BLaER1 treated with 17β-estradiol and CSF1 and Interleukin-3, amounts not matched to agents 10 nM and 100 nM (cell line): Measurements from ENCODE around the gene FRAS1.

Experiments used
- H3K27ac ChIP-seq, 11 experiments: shearing (Covaris generic); formaldehyde crosslinking; 2 replicates each; pipeline ENCODE4 v1.8.1; 2022
- H3K27me3 ChIP-seq, 11 experiments: shearing (Covaris generic); formaldehyde crosslinking; 2 replicates each; pipeline ENCODE4 v1.8.1; 2022
- H3K36me3 ChIP-seq, 11 experiments: shearing (Covaris generic); formaldehyde crosslinking; 2 replicates each; pipeline ENCODE4 v1.8.1; 2022
- H3K4me1 ChIP-seq, 10 experiments: shearing (Covaris generic); formaldehyde crosslinking; 2 replicates each; pipeline ENCODE4 v1.8.1; 2022
- H3K4me2 ChIP-seq, 11 experiments: shearing (Covaris generic); formaldehyde crosslinking; 2 replicates each; pipeline ENCODE4 v1.8.1; 2022
- H3K4me3 ChIP-seq, 10 experiments: shearing (Covaris generic); formaldehyde crosslinking; 2 replicates each; pipeline ENCODE4 v1.8.1; 2022
- H3K9ac ChIP-seq, 11 experiments: shearing (Covaris generic); formaldehyde crosslinking; 2 replicates each; pipeline ENCODE4 v1.8.1; 2022
- H3K9me3 ChIP-seq, 11 experiments: shearing (Covaris generic); formaldehyde crosslinking; replicated peaks in 1 of 11; 2 replicates each; pipeline ENCODE4 v1.8.1; 2022
- H4K20me1 ChIP-seq, 11 experiments: shearing (Covaris generic); formaldehyde crosslinking; 2 replicates each; pipeline ENCODE4 v1.8.1; 2022
- Cebpa-rat ChIP-seq, 11 experiments: shearing (Covaris generic); IDR thresholded peaks; 2 replicates each; pipeline ENCODE4 v1.8.1; 2022

Gene FRAS1

GRCh38 chr4:78150543-78150864, 93.4 kb downstream of the FRAS1 start:
- no peaks in the 10 kb centered on the region for H4K20me1 ChIP-seq
- no peaks in the 10 kb centered on the region for H3K36me3 ChIP-seq
- no peaks in the 10 kb centered on the region for H3K9me3 ChIP-seq
- no peak for TF ChIP-seq Cebpa-rat (IDR thresholded peaks at IDR 0.05)
- no peak overlapping the region for H3K9ac ChIP-seq
- H3K27me3 ChIP-seq = no peaks in the 10 kb centered on the region
- H3K4me3 ChIP-seq = no peak overlapping the region
- H3K27ac ChIP-seq = no peak overlapping the region
- peaks cover 0 to 2% (median 0%) of the 10 kb centered on the region in 10 experiments; a peak in 6 of 20 replicates for H3K4me1 ChIP-seq
- H3K4me2 ChIP-seq = no peak overlapping the region

DNA sequence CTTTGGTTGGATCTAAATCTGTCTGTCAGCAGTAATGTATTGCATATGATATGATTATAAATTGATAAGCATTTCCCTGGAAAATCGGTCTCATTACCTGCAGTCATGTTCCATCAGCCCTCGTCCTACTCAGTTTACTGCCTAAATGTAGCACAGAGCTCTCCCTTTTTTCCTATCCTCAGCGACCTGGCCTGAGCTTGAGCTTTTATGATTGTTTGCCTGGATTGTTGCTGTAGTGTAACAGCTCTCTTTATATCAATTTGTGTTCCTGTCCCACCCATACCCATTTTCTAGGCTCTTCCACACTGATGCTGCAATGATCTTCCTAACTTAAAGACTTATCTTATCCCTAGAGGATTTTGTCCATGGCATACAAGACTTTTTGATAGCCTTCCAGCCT, 95.7 kb downstream of the FRAS1 start:
- Histone ChIP-seq H3K36me3 (no peaks in the 10 kb centered on the region), H3K27ac (no peak overlapping the region), H3K27me3 (no peaks in the 10 kb centered on the region), H3K4me2 (no peak overlapping the region), H3K4me3 (no peak overlapping the region), H3K4me1 (peaks cover 0 to 10% (median 2%) of the 10 kb centered on the region in 10 experiments; a peak in 8 of 20 replicates), H4K20me1 (no peaks in the 10 kb centered on the region), H3K9ac (no peak overlapping the region), H3K9me3 (no peaks in the 10 kb centered on the region)
- TF ChIP-seq Cebpa-rat (IDR thresholded peaks at IDR 0.05) = no peak

GRCh38 chr4:78154972-78155590, 98.0 kb downstream of the FRAS1 start:
- peak overlapping the region in 3 of 11 experiments; percentile 12 to 40 (median 38); a peak in 1 of 22 replicates for H3K4me2 ChIP-seq
- H3K9ac ChIP-seq = no peak overlapping the region
- no peak overlapping the region for H3K27ac ChIP-seq
- no peaks in the 10 kb centered on the region for H3K9me3 ChIP-seq
- no peaks in the 10 kb centered on the region for H4K20me1 ChIP-seq
- peaks cover 0 to 10% (median 2%) of the 10 kb centered on the region in 10 experiments; a peak in 8 of 20 replicates for H3K4me1 ChIP-seq
- no peak for TF ChIP-seq Cebpa-rat (IDR thresholded peaks at IDR 0.05)
- H3K27me3 ChIP-seq = no peaks in the 10 kb centered on the region
- no peaks in the 10 kb centered on the region for H3K36me3 ChIP-seq
- H3K4me3 ChIP-seq = no peak overlapping the region

DNA sequence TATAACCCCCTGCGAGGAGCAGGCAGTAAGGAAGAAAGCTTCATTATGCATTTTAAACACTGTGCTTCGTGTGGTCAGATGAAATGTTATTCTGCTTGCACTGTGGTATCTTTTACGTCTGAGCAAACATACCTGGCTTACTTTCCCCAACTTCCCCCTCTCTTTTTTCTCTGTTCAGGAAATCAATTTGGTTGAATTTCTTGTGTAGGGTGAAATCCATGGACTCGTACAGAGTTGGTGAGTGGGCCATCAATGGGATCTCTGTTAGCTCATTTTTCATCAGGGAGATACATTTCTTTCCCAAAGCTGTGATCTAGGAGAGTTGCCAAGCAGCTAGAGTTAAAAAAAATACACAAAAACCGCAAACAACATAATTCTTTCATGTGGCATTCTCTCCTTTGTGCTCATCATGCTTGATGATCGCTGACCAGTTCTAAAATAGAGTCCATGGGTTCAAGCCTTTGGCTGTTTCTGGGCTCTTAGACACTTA, 98.5 kb downstream of the FRAS1 start:
- no peak for TF ChIP-seq Cebpa-rat (IDR thresholded peaks at IDR 0.05)
- Histone ChIP-seq H3K9ac (no peak overlapping the region), H3K9me3 (no peaks in the 10 kb centered on the region), H3K27me3 (no peaks in the 10 kb centered on the region), H3K27ac (no peak overlapping the region), H3K4me3 (no peak overlapping the region), H3K4me1 (peaks cover 0 to 10% (median 2%) of the 10 kb centered on the region in 10 experiments; a peak in 8 of 20 replicates), H4K20me1 (no peaks in the 10 kb centered on the region), H3K4me2 (peak overlapping the region in 5 of 11 experiments; percentile 8 to 40 (median 30); a peak in 5 of 22 replicates), H3K36me3 (no peaks in the 10 kb centered on the region)

DNA sequence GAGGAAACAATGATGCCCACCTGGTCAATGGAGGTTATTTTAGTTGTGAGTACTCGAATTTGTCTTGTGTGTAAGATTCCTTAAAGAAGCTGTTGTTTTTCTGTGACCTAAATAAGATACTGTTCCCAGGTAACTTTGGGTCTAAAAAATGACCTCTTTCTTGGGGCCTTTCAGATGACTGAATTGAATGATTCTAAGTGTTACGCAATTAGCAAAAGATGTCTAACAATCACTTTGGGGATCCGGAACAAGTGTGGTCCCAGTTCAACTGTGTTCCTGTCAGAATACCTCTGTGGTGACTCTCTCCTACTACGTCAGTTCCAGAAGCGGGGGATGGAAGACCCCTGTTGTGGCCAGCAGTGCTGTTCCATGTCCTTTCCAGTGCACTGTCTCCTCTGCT, 99.4 kb downstream of the FRAS1 start:
- Histone ChIP-seq H3K4me2 (no peak overlapping the region), H3K9me3 (no peaks in the 10 kb centered on the region), H3K9ac (no peak overlapping the region), H3K4me1 (peaks cover 0 to 10% (median 2%) of the 10 kb centered on the region in 10 experiments; a peak in 8 of 20 replicates), H3K27ac (no peak overlapping the region), H3K27me3 (no peaks in the 10 kb centered on the region), H3K4me3 (no peak overlapping the region), H4K20me1 (no peaks in the 10 kb centered on the region), H3K36me3 (no peaks in the 10 kb centered on the region)
- peak in 7 of 11 experiments; percentile 34 to 75 (median 55); a peak in 9 of 22 replicates for TF ChIP-seq Cebpa-rat (IDR thresholded peaks at IDR 0.05)

- no peak overlapping the region for H3K9ac ChIP-seq
- H3K4me2 ChIP-seq = no peak overlapping the region
- no peak for TF ChIP-seq Cebpa-rat (IDR thresholded peaks at IDR 0.05)
- no peaks in the 10 kb centered on the region for H3K36me3 ChIP-seq
- H3K9me3 ChIP-seq = no peaks in the 10 kb centered on the region
- no peaks in the 10 kb centered on the region for H3K27me3 ChIP-seq
- no peaks in the 10 kb centered on the region for H4K20me1 ChIP-seq
- peaks cover 0 to 8% (median 0%) of the 10 kb centered on the region in 10 experiments; a peak in 7 of 20 replicates for H3K4me1 ChIP-seq
- no peak overlapping the region for H3K27ac ChIP-seq
- no peak overlapping the region for H3K4me3 ChIP-seq
Measured at GRCh38 chr4:78162342-78162741, 105.2 kb downstream of the FRAS1 start.

DNA sequence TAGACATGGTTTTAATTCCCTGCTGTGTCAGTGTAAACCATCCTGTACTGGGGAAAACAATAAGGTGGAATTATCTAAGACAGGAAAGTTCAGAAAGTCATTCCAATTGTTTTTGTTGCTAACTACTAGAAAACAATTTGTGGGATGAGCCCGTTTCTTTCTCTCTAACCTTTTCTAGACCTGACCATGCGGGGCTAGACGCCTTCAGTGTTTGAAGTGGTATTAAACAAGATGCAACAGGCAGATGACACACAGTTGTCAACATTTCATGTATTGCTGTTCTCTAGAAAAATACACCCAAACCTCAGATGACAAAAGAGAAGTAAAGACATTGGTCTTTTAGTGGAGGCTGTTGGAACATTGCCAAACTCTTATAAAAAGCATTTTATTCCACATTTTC, 105.7 kb downstream of the FRAS1 start:
- no peaks in the 10 kb centered on the region for H3K36me3 ChIP-seq
- TF ChIP-seq Cebpa-rat (IDR thresholded peaks at IDR 0.05) = no peak
- no peak overlapping the region for H3K27ac ChIP-seq
- no peak overlapping the region for H3K4me3 ChIP-seq
- no peaks in the 10 kb centered on the region for H3K27me3 ChIP-seq
- H3K4me2 ChIP-seq = no peak overlapping the region
- H3K4me1 ChIP-seq = peaks cover 0 to 8% (median 0%) of the 10 kb centered on the region in 10 experiments; a peak in 7 of 20 replicates
- H3K9me3 ChIP-seq = no peaks in the 10 kb centered on the region
- no peaks in the 10 kb centered on the region for H4K20me1 ChIP-seq
- H3K9ac ChIP-seq = no peak overlapping the region

DNA sequence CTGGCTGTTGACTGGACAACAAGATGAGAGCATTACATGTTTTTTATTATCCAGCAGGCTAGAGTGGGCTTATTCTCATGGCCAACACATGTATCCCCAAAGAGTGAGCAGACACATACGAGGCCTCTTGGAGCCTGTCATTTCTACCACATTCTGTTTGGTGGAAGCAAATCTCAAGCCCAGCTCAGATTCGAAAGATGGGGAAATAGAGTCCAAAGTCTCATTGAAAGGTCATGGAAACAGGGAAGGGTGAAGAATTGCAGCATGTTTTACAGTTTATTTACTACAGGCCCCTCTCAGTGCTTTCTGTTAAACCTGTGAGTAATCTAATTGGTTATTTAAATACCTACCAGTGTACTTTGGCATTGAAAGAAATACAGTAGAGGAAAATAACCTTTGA, 108.6 kb downstream of the FRAS1 start:
- no peak overlapping the region for H3K4me2 ChIP-seq
- H3K36me3 ChIP-seq = no peaks in the 10 kb centered on the region
- H3K9me3 ChIP-seq = no peaks in the 10 kb centered on the region
- H3K9ac ChIP-seq = no peak overlapping the region
- no peak overlapping the region for H3K27ac ChIP-seq
- H3K4me1 ChIP-seq = peaks cover 0 to 8% (median 0%) of the 10 kb centered on the region in 10 experiments; a peak in 7 of 20 replicates
- H3K27me3 ChIP-seq = no peaks in the 10 kb centered on the region
- TF ChIP-seq Cebpa-rat (IDR thresholded peaks at IDR 0.05) = no peak
- no peak overlapping the region for H3K4me3 ChIP-seq
- no peaks in the 10 kb centered on the region for H4K20me1 ChIP-seq

DNA sequence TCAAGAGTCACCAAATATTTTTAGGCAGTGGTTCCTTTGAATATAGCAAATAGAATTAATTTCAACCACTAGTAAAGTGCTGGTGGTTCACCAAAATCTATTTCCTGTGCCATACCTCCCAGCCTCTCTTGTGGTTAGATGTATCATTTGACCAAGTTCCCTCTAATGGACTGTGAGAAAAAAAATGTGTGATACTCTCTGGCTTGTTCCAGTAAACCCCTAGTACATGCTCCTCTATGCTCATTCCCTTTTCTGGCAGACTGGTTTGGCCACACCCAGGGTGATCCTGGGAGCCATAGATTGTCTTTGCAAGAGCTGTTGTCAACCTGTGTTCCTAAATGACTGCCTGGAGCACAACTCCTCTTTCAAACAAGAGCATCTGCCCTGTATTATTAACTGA, 109.5 kb downstream of the FRAS1 start:
- H3K4me3 ChIP-seq = no peak overlapping the region
- no peak overlapping the region for H3K27ac ChIP-seq
- H4K20me1 ChIP-seq = no peaks in the 10 kb centered on the region
- TF ChIP-seq Cebpa-rat (IDR thresholded peaks at IDR 0.05) = no peak
- H3K9me3 ChIP-seq = no peaks in the 10 kb centered on the region
- no peaks in the 10 kb centered on the region for H3K36me3 ChIP-seq
- H3K27me3 ChIP-seq = no peaks in the 10 kb centered on the region
- no peak overlapping the region for H3K9ac ChIP-seq
- peak overlapping the region in 3 of 11 experiments; percentile 20 to 56 (median 22); a peak in 2 of 22 replicates for H3K4me2 ChIP-seq
- peaks cover 0 to 8% (median 0%) of the 10 kb centered on the region in 10 experiments; a peak in 7 of 20 replicates for H3K4me1 ChIP-seq

DNA sequence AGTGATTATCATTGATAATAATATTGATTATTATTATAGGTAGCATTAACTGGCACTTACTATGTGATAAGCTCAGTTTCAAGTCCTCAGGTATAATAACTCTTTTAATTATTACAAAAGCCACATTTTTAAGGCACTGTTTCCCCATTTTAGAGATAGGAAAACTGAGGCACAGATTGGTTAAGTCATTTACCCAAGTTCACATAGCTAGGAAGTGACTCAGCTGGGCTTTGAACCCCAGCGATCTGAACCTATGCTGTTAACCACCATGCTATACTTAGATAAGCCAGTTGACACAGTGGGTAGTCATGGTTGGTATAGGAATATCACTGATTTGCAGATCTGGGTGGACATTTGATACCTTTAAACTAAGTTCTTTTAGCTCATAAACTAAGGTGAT, 110.4 kb downstream of the FRAS1 start:
- no peak for TF ChIP-seq Cebpa-rat (IDR thresholded peaks at IDR 0.05)

More for the DNA sequence above, 110.4 kb downstream of the FRAS1 start:
- H3K4me1 ChIP-seq = peaks cover 0 to 8% (median 0%) of the 10 kb centered on the region in 10 experiments; a peak in 7 of 20 replicates
- H3K9me3 ChIP-seq = no peaks in the 10 kb centered on the region
- H4K20me1 ChIP-seq = no peaks in the 10 kb centered on the region
- no peak overlapping the region for H3K9ac ChIP-seq
- H3K4me3 ChIP-seq = no peak overlapping the region
- H3K4me2 ChIP-seq = no peak overlapping the region
- H3K27ac ChIP-seq = no peak overlapping the region
- no peaks in the 10 kb centered on the region for H3K27me3 ChIP-seq
- H3K36me3 ChIP-seq = no peaks in the 10 kb centered on the region
